H1 (cell line): ENCODE data around the gene ATP6V0D1. TPM values are rescaled to one million over a fixed set of nuclear protein-coding genes. Genes with fewer than 3 reads are reported as not detected.
A peak's percentile ranks its signal among the peaks of the same experiment; 100 is the strongest.

Experiments used
- CTCF ChIA-PET: fragments of 300-600 bp; sonication (Branson Sonifier 250); formaldehyde crosslinking; loops from one replicate; lab custom pipeline; 2021; ENCODE audit not compliant: partially characterized antibody; lab: Charles Lee
- POLR2A ChIA-PET: fragments of 300-600 bp; sonication (Branson Sonifier 250); formaldehyde crosslinking; loops from one replicate; lab custom pipeline; 2021; ENCODE audit warnings: inconsistent platforms; ENCODE audit not compliant: partially characterized antibody; lab: Charles Lee
- DNase-seq, 2 experiments: peaks; one replicate each; pipeline versions ENCODE4 v3.0.0 to v3.0.0-alpha.2; 2010 to 2022; ENCODE audit warnings: low spot score in 2 of 2, low read depth in 1 of 2, mixed read lengths in 1 of 2
- FAIRE-seq: peaks from 2 replicates; lab custom pipeline; 2011; peaks lifted over from hg19 to GRCh38; lab: Jason Lieb, UNC
- H2AFZ ChIP-seq: 2 replicates; pipeline ENCODE4 v1.8.1; 2012; ENCODE audit warnings: low read length, inconsistent platforms
- H2AK5ac ChIP-seq: 2 replicates; pipeline ENCODE4 v1.6.1; 2013; ENCODE audit warnings: low read depth, low read length
- H2BK120ac ChIP-seq: replicated peaks from 2 replicates; pipeline ENCODE3; 2013; ENCODE audit warnings: low read depth, low read length, inconsistent platforms
- H2BK12ac ChIP-seq: 2 replicates; pipeline ENCODE4 v1.6.1; 2013; ENCODE audit warnings: low read depth, low read length
- H2BK15ac ChIP-seq: 2 replicates; pipeline ENCODE4 v1.6.1; 2013; ENCODE audit warnings: low read length
- H2BK20ac ChIP-seq: 2 replicates; pipeline ENCODE4 v1.6.1; 2013; ENCODE audit warnings: low read length
- H2BK5ac ChIP-seq: 2 replicates; pipeline ENCODE4 v1.6.1; 2013; ENCODE audit warnings: low read depth, low read length
- H3K14ac ChIP-seq: 2 replicates; pipeline ENCODE4 v1.6.1; 2013; ENCODE audit warnings: inconsistent platforms; ENCODE audit not compliant: insufficient read length
- H3K18ac ChIP-seq: 2 replicates; pipeline ENCODE4 v1.6.1; 2013; ENCODE audit warnings: low read length; ENCODE audit errors: extremely low read depth
- H3K23ac ChIP-seq: 2 replicates; pipeline ENCODE4 v1.6.1; 2013; ENCODE audit warnings: inconsistent platforms; ENCODE audit not compliant: insufficient read length
- H3K23me2 ChIP-seq: 2 replicates; pipeline ENCODE4 v1.6.1; 2013; ENCODE audit warnings: low read depth, low read length
- H3K27ac ChIP-seq: 2 replicates; pipeline ENCODE4 v1.6.1; 2011; ENCODE audit warnings: low read depth, low read length, inconsistent platforms
- H3K27me3 ChIP-seq, 4 experiments: replicated peaks in 1 of 4; 1 replicate in 1 of 4; 2 replicates in 3 of 4; pipeline versions ENCODE4 v1.6.1 to v1.8.1; 2011 to 2013; ENCODE audit warnings: low read length in 3 of 4, mild to moderate bottlenecking in 3 of 4, inconsistent platforms in 2 of 4, mixed read lengths in 2 of 4, moderate library complexity in 1 of 4; ENCODE audit not compliant: control insufficient read depth in 3 of 4, insufficient read depth in 3 of 4; ENCODE audit errors: extremely low read depth in 1 of 4
- H3K36me3 ChIP-seq, 4 experiments: 2 replicates each; pipeline versions ENCODE4 v1.6.1 to v1.8.1; 2011 to 2013; ENCODE audit warnings: mild to moderate bottlenecking in 4 of 4, low read length in 3 of 4, moderate library complexity in 2 of 4, control low read depth in 1 of 4, inconsistent platforms in 1 of 4; ENCODE audit not compliant: insufficient read depth in 4 of 4, control insufficient read depth in 2 of 4
- H3K4ac ChIP-seq: replicated peaks from 2 replicates; pipeline ENCODE3; 2013; ENCODE audit warnings: low read length, low read depth, mixed read lengths, inconsistent platforms; ENCODE audit not compliant: insufficient read length
- H3K4me1 ChIP-seq, 4 experiments: replicated peaks in 1 of 4; 1 replicate in 1 of 4; 2 replicates in 3 of 4; pipeline versions ENCODE4 v1.6.1 to v1.8.1; 2011 to 2013; ENCODE audit warnings: low read length in 3 of 4, inconsistent platforms in 2 of 4, mixed read lengths in 1 of 4; ENCODE audit not compliant: insufficient read depth in 4 of 4, control insufficient read depth in 3 of 4
- H3K4me2 ChIP-seq, 2 experiments: 2 replicates each; pipeline versions ENCODE4 v1.6.1 to v1.8.1; 2011 to 2013; ENCODE audit warnings: low read depth in 2 of 2, low read length in 2 of 2, control low read depth in 1 of 2, inconsistent platforms in 1 of 2, mild to moderate bottlenecking in 1 of 2; ENCODE audit not compliant: insufficient read depth in 1 of 2
- H3K4me3 ChIP-seq, 4 experiments: fragments of 200-600, 300-600 bp in 1 of 4; sonication (generic), shearing (Covaris generic), sonication (Bioruptor Twin) in 1 of 4; 2 replicates each; pipeline versions ENCODE4 v1.5.1 to v1.8.1; 2011 to 2016; ENCODE audit warnings: low read length in 4 of 4, low read depth in 3 of 4, control low read depth in 2 of 4, inconsistent platforms in 2 of 4, mild to moderate bottlenecking in 2 of 4, mixed read lengths in 1 of 4, moderate library complexity in 1 of 4; ENCODE audit not compliant: insufficient read depth in 2 of 4; ENCODE audit errors: extremely low read depth in 1 of 4
- H3K56ac ChIP-seq: replicated peaks from 2 replicates; pipeline ENCODE3; 2013; ENCODE audit warnings: low read depth, mild to moderate bottlenecking, mixed read lengths, low read length, inconsistent platforms; ENCODE audit not compliant: insufficient read length
- H3K79me1 ChIP-seq: 2 replicates; pipeline ENCODE4 v1.6.1; 2013; ENCODE audit warnings: low read depth, low read length, control low read depth
- H3K79me2 ChIP-seq, 2 experiments: 2 replicates each; pipeline versions ENCODE4 v1.6.1 to v1.8.1; 2012 to 2013; ENCODE audit warnings: low read length in 2 of 2, mild to moderate bottlenecking in 2 of 2, inconsistent platforms in 1 of 2; ENCODE audit not compliant: insufficient read depth in 2 of 2, control insufficient read depth in 1 of 2
- H3K9ac ChIP-seq, 4 experiments: replicated peaks in 1 of 4; 1 replicate in 1 of 4; 2 replicates in 3 of 4; pipeline versions ENCODE4 v1.6.1 to v1.8.1; 2011 to 2013; ENCODE audit warnings: low read depth in 3 of 4, low read length in 3 of 4, control low read depth in 2 of 4, mild to moderate bottlenecking in 2 of 4, moderate library complexity in 2 of 4, inconsistent platforms in 1 of 4; ENCODE audit errors: extremely low read depth in 1 of 4
- H3K9me3 ChIP-seq, 2 experiments: 2 replicates each; pipeline versions ENCODE4 v1.6.1 to v1.8.1; 2012 to 2013; ENCODE audit warnings: mild to moderate bottlenecking in 2 of 2, moderate library complexity in 2 of 2, control low read depth in 1 of 2, inconsistent platforms in 1 of 2, low read depth in 1 of 2, low read length in 1 of 2, mixed read lengths in 1 of 2; ENCODE audit not compliant: insufficient read depth in 2 of 2
- H4K20me1 ChIP-seq, 2 experiments: replicated peaks in 1 of 2; 2 replicates each; pipeline versions ENCODE3 to v1.8.1; 2011 to 2013; ENCODE audit warnings: inconsistent platforms in 2 of 2, low read length in 2 of 2, mild to moderate bottlenecking in 1 of 2; ENCODE audit not compliant: insufficient read depth in 2 of 2, control insufficient read depth in 1 of 2
- H4K5ac ChIP-seq: 2 replicates; pipeline ENCODE4 v1.6.1; 2013; ENCODE audit warnings: low read length, low read depth, mixed read lengths, inconsistent platforms; ENCODE audit not compliant: insufficient read length
- H4K8ac ChIP-seq: 2 replicates; pipeline ENCODE4 v1.8.0; 2013; ENCODE audit warnings: mild to moderate bottlenecking, moderate library complexity, low read length, inconsistent platforms; ENCODE audit not compliant: insufficient read depth; ENCODE audit errors: extremely low read depth
- H4K91ac ChIP-seq: replicated peaks from 2 replicates; pipeline ENCODE3; 2013; ENCODE audit warnings: low read length, mixed read lengths, inconsistent platforms; ENCODE audit not compliant: insufficient read length
- POLR2A ChIP-seq, 2 experiments: IDR thresholded peaks; 1 replicate in 1 of 2; 2 replicates in 1 of 2; pipeline ENCODE4 v1.6.1; 2011; ENCODE audit warnings: low read depth in 2 of 2, low read length in 2 of 2, mild to moderate bottlenecking in 2 of 2; ENCODE audit errors: control extremely low read depth in 1 of 2
- YY1 ChIP-seq: IDR thresholded peaks from 2 replicates; pipeline ENCODE4 v1.6.1; 2011; ENCODE audit warnings: low read depth, mild to moderate bottlenecking, low read length
- WGBS, 2 experiments: shearing (Covaris generic) in 1 of 2; methylation state at CpG; one replicate each; pipeline versions ENCODE4 v1.1.6 to v1.1.7; 2013 to 2015; ENCODE audit warnings: low lambda C conversion rate in 2 of 2, mixed read lengths in 2 of 2, inconsistent platforms in 1 of 2, low coverage in 1 of 2, missing lambda C conversion rate in 1 of 2; ENCODE audit not compliant: insufficient replicate concordance in 2 of 2, insufficient coverage in 1 of 2, insufficient read length in 1 of 2; ENCODE audit errors: extremely low coverage in 1 of 2, missing lambda C conversion rate in 1 of 2; 5-methylcytosine and 5-hydroxymethylcytosine counted together
- polyA plus RNA-seq, 7 experiments: library from polyadenylated mRNA; depleted of rRNA in 3 of 7; stranded (reverse) in 5 of 7; unstranded in 2 of 7; fragments of >200 nt in 5 of 7; fragments of 200-250 nt in 2 of 7; gene quantifications; 1 replicate in 5 of 7; 2 replicates in 1 of 7; 4 replicates in 1 of 7; pipeline versions ENCODE4 v1.2.1 to v1.2.3, GENCODE V29; 2011 to 2013; ENCODE audit warnings: missing spikeins in 2 of 7, mixed read lengths in 2 of 7
- total RNA-seq: library from RNA; stranded (reverse); fragmentation: NEBNext Ultra II Directional; extraction: Animal tissue kit (Norgen Biotek cat#: 25700); gene quantifications from 2 replicates; pipeline ENCODE4 v1.2.1, GENCODE V29; 2021

Gene ATP6V0D1
- total and polyA plus RNA-seq, 2 of the 8 experiments (the other 6 are each of a cell fraction or from before 2014, with no cell fraction given) = 47.3 to 134 TPM

DNA sequence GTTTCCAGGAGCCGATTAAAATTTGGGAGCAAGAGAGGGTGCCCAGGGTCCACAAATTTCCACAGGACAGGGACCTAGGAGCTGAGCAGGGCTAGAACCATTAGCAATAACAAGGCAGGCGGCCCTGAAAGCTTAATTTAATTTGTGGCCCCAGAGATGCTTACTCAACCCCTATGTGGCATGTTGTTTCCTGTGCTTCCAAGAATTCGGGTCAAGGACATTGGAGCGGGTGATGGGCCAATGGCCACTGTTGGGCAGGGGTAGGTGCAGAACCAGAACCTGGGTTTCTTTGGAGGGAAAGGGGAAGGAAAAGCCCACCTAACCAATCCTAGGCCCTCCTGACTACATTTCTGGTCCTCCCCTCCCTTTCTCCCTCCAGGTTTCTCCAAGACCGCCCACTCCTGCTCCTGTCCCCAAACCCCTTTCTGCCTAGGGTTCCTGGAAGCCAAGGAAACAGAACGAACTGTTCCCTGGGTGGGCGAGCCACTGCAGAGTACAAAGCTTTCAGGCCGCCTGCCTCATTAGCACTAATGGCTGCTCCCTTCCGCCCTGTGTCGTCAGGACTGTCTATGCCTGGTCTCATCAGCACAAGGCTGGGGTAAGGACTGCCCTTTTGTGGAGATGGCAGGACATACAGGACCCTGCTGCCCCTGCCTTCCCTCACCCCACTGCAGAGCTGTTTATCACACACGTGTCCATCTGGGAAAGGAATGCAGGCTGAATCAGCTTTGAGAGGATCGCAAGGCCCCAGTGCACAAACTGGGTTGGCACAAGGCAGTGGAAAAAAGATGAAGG is 3.0 kb upstream of the ATP6V0D1 start:
- TF ChIP-seq YY1 = peak; percentile 66; the same call in 1 of the 2 replicates
- no peak for TF ChIP-seq POLR2A (IDR thresholded peaks at IDR 0.05; ENCODE audit: control extremely low read depth in 1 of 2, low read depth in 2 of 2, low read length in 2 of 2)
- Histone ChIP-seq H3K4ac (no peak overlapping the region), H4K91ac (no peak overlapping the region), H3K79me1 (no peaks in the 10 kb centered on the region; the same call in 1 of the 2 replicates), H4K20me1 (peaks cover 2 to 4% of the 10 kb centered on the region in 2 experiments), H2AFZ (no peak overlapping the region), H3K79me2 (peaks cover 0 to 5% of the 10 kb centered on the region in 2 experiments; a peak in 2 of 4 replicates), H3K9me3 (no peaks in the 10 kb centered on the region), H3K36me3 (no peaks in the 10 kb centered on the region), H3K23ac (no peak overlapping the region), H2BK12ac (no peak overlapping the region), H3K18ac (no peak overlapping the region), H3K4me3 (no peak overlapping the region), H4K5ac (no peak overlapping the region), H3K9ac (no peak overlapping the region), H3K27me3 (peaks cover 18 to 43% (median 32%) of the 10 kb centered on the region in 4 experiments), H2BK15ac (no peak overlapping the region), H3K23me2 (peaks cover 8% of the 10 kb centered on the region; the same call in 1 of the 2 replicates), H2AK5ac (no peak overlapping the region), H2BK20ac (no peak overlapping the region), H2BK5ac (no peak overlapping the region), H3K27ac (no peak overlapping the region), H3K4me2 (no peak overlapping the region), H4K8ac (no peak overlapping the region), H3K14ac (no peak overlapping the region), H2BK120ac (no peak overlapping the region), H3K4me1 (peaks cover 0 to 5% (median 3%) of the 10 kb centered on the region in 4 experiments; a peak in 4 of 7 replicates), H3K56ac (no peak overlapping the region)
- WGBS, 2 experiments = 84% methylated on average over 12 of the region's 12 CpGs; no CpG with 5 or more reads in 1 of the 2 experiments
- ChIA-PET CTCF (interaction anchor here (0.9 to 8.9 kb wide), 5 partner anchors 9 to 439 kb away, joined by 3 to 74 read pairs (median 14); no protein-coding TSS in a partner anchor), POLR2A (interaction anchor here (1.2 kb wide), 1 partner anchor 58 kb away, joined by 3 read pairs; no protein-coding TSS in a partner anchor)
- FAIRE-seq = no peak
- DNase-seq = no peak
